SW480 (cell line): ENCODE results near the gene HTR3B.
A peak's percentile ranks its signal among the peaks of the same experiment; 100 is the strongest.

ENCODE experiments used
- DNase-seq: peaks from one replicate; pipeline ENCODE4 v3.0.0-alpha.2; 2016; ENCODE audit warnings: low spot score

The HTR3B gene

GRCh38 chr11:113991170-113991569, 86.6 kb downstream of the HTR3B start:
- peak; percentile 39 for DNase-seq

GRCh38 chr11:113991718-113992458, 87.3 kb downstream of the HTR3B start:
- DNase-seq, result no peak

GRCh38 chr11:113992459-113993110, 88.0 kb downstream of the HTR3B start:
- DNase-seq, result no peak

- DNase-seq, result no peak
Observed at GRCh38 chr11:113994077-113994954, 89.7 kb downstream of the HTR3B start.
